Measurements from ENCODE around the gene MTA2.

DNA sequence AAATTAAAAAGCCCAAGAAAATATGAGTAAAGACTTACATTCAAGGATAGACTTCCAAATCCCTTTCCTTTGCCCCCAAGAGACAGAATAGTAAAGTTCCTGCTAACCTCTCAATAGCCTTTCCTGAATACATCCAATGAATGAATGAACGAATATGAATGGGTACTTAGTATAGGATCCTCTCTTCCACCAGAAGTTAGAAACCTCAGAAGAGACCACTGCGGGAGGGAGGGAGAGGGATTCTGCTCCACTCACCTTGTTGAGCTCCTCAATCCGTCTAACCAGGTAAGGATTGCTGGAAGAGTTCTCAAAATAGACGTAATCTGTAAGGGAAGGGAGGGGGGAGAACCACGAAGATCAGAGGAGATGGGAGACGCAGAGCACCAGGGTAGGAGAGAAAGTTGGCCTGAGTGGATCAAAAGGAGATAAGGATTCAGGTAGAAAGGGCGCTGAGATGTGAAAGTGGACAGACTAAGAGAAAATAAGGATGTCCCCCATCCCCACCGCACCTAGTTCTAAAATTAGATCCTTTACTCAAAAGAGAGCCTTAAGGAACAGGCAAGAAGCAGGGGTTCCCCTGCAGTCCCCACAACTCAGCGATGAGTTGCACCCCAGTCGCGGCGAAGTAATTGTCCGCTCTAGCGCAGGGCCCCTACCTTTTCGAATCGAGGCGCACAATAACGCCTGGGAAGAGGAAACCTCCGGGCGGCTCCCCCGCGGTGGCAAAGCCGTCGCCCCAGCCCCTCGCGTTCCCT, 1.1 kb downstream of the MTA2 start:
- TF ChIP-seq CTCF (IDR thresholded peaks at IDR 0.05) (no peak), ZFX (IDR thresholded peaks at IDR 0.05; ENCODE audit: borderline replicate concordance) (no peak)

All from 22Rv1 (cell line).